ENCODE data around the gene NR2F1. TPM values are rescaled to one million over a fixed set of nuclear protein-coding genes. Genes with fewer than 3 reads are reported as not detected.
A peak's percentile ranks its signal among the peaks of the same experiment; 100 is the strongest.

Gene NR2F1
- total RNA-seq, 1 experiment from 2014 or later: 24.5 TPM

DNA sequence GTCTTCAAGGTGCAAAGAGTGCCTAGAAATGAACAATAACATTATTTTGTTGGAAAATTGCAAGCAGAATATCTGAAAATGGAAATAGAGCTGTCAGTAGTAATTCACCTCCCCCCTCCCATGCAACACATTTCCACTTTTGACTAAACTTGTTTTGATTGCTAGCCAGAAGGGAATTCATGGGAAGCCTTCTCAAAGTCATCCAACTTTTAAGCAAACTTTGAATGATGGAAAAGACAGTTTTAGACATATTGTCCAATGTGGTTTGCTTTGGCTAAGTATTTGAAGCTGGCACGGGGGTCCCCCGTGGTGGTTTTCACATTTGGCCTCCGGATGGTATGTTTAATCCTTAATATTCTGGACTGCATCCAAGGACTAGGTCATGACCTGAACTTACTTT lies 7.5 kb downstream of the NR2F1 start:
- no peak for DNase-seq (ENCODE audit: low spot score)

- DNase-seq (ENCODE audit: low spot score): no peak
These were observed 8.4 kb downstream of the NR2F1 start for GRCh38 chr5:93591323-93591945.

DNA sequence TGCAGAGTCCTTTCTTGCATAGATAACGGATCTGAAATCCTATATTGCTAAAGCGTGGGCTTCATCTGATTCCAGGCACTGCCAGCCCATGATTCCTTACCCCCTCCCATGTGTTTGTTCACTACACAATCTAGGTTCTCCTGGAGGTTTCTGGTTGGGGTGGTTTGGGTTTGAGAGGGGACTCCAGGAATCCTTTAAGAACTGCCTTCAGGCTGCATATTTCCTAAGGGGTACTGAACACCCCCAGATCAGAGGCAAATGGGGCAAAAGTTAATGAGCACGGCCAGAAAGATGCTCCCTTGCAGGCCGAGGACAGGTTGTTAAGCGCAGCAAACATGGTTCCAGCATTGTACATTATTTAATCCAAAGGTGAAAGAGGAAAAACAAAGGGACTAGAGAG lies 9.9 kb downstream of the NR2F1 start:
- DNase-seq (ENCODE audit: low spot score): no peak

- DNase-seq (ENCODE audit: low spot score): no peak
These were observed 10.6 kb downstream of the NR2F1 start for GRCh38 chr5:93593476-93594131.

GRCh38 chr5:93594591-93595419 lies 11.8 kb downstream of the NR2F1 start:
- no peak for DNase-seq (ENCODE audit: low spot score)

DNA sequence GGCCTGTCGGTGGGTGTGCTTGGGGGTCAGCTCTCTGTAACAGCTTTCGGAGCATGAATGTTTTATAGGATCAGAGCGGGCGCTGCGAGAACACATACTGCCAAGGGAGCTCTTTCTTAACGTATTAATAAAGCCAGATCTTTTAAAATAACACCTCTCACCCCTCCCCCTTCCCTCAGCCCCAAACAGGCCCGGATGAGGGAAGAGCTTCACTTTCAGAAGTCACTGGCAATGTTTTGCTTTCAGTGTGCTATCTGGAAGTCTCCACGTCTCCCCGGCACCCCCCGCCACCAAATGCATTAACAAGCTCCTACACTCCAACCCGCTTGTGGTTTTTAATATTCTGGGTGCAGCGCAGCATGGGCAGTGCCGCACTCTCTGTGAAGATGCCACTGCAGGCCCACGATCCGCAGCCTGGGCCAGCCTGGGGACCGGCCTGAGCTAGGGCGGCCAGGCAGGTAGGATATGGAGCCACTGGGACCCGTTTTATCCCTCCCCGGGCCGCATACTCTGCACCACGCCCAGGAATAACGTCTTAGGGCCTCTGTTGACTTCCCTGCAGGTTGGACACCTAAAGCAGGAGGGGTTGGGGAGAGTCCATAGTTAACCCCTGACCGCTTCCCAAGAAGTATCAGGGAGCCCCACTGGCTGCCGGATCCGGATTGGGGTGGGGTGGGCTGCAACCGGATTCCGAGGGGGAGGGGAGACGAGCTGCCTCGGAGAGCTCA lies 12.6 kb downstream of the NR2F1 start:
- DNase-seq (ENCODE audit: low spot score): no peak

DNA sequence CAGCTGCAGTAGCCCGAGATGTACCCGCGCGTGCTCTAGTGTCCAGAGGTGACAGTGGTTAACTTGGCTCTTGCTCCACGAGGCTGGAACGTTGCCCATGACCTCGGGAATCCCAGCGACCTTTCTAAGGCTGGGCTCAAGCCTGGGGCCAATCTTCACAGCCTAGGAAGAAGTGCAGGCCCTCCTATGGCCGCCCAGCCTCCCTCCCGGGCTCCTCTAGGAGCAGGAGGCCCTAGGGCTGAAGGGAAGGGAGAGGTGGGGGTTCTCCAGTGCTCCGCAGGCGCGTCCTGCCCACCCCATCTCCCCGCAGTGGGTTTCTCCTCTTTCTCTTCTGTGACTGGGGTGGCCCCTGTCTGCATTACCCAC lies 13.3 kb downstream of the NR2F1 start:
- no peak for DNase-seq (ENCODE audit: low spot score)

DNA sequence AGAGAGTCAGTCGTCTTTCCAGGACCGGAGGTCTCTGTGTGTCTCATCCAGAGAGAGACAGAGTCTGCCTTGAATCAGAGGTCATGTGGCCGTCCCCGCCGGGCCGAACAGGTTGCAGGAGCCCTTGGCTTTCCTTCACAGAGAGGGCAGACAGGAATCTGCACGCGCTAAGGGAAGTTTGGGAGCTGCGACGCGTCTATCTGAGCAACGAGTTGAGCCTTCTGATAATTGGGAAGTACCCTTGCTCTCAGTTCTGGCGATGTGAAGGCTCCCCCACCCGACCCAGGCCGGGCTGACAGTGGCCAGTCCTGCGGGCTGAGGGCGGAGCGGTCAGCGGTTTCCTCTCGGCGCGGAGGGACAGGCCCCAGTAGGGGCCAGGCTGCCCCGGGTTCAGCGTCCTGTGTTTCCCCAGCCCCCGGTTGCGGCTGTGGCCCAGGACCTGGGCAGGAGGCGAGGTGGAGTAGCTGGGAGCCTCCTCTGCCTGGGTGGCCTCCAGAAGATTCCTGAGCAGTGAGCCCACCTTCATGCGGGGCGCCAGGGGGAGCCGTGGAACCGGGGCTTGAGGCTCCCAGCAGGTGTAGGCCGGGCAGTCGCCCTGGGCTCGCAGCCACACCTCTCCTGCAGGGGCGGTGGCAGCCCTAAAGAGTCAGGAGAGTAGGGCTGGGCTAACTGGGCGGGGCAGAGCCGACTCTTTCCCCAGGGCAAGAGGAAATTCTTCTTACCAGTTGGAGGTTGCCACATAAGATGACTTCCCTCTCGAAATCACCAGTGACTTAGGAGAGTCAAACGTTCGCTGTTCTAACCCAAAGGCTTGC lies 13.9 kb downstream of the NR2F1 start:
- DNase-seq (ENCODE audit: low spot score): peak; percentile 70

GRCh38 chr5:93598091-93599000 lies 15.3 kb downstream of the NR2F1 start:
- no peak for DNase-seq (ENCODE audit: low spot score)

- no peak for DNase-seq (ENCODE audit: low spot score)
These were observed 16.0 kb downstream of the NR2F1 start for GRCh38 chr5:93599001-93599379.

DNA sequence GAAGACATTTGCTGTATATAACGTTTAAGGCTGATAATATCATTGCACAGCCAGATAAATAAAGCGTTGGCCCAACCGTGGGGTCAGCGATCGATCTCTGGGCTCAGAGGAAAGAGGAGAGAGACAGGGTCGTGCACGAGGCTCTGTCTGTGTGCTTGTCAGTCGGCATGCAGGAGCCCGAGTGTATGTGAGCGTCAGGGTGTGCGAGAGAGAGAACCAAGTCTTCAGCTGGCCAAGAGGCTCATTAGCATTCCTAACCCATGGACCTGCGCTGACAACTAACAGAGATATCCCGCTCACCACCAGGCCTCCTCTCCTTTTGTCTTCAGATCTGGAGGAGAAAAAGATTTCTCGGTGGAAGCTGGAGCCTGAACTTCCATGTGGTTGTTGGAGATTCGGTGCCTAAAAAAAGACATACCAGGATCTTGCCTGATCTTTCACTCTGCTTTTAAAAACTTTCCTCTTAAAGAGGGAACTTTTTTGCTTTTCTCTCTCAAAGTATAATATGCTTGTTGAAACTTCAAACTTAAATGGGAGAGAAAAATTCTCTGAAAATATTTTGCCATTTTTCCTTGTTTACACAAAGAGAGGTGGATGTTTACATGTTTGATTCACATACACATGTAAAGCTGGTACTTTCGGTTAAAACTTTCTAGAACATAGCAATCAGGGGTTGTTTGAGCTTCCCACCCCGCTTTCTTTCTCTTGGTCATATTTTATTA lies 16.5 kb downstream of the NR2F1 start:
- no peak for DNase-seq (ENCODE audit: low spot score)

DNA sequence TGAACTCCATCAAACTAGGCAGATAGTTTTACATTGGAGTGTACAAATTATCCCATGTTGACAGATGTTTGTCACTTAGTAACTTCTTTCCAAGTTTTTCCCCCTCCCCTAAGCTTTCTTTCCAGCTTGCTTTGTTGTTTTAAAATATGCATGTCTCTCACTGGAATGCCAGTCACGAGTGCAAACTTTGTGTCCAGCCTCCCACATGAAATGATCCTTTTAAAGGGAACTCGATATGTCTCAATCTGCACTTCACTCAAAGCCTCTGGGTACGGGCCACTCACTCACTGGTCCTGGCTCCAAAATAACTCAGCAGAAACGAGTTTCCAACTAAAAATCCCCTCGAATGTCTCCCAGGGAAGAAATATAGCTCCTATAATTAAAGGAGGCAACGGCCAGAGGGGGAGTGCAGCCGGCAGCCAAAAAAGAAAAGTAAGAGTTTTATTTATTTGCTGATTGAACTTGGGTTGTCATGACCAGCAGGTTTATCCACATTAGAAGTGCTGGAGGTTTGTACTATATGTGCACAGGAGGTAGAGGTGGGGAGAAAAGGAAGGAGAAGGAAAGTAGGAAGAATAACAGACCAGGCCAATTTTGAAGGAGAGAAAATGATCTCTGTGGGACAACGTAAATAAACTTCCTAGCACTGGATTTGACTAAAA lies 17.5 kb downstream of the NR2F1 start:
- no peak for DNase-seq (ENCODE audit: low spot score)

GRCh38 chr5:93601071-93601801 lies 18.2 kb downstream of the NR2F1 start:
- DNase-seq (ENCODE audit: low spot score): no peak

- no peak for DNase-seq (ENCODE audit: low spot score)
These were observed 18.8 kb downstream of the NR2F1 start for GRCh38 chr5:93601802-93602155.

DNA sequence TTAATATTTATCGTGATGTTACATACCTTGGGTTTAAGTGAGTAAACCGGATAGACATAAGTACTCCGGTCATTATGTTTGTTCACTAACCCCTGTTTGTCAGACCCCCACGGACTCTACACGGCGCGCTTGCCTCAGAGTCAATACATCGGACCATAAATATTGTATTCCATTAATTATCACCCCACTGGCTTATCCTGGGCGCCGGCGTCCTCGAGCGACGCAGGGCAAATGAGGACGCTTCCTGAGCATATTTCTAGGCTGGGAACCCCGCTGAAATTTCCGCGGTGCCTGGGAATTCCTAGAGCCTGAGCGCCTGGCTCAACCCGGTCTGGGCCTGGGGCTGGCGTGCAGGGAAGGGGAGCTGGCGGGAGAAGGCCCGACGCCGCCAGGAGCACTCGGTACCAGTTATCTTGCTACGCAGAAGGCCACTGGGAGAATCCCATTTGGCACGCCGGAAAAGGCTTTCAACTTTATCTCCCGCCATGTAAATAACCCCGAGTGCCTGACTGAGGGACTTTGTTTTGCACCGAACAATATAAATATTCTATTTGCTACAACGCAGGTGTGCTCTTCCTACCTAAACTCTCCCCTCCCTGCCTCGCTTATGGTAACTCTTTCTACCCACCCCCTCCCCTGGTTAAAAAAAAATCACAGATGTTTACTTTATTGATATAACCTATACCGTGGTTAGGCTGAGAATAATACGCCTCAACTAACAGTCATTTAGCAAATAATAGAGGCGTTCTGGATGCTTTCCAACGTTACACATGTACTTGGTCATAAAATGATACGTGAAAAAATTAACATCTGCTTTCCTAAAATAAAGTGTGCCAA lies 19.4 kb downstream of the NR2F1 start:
- DNase-seq (ENCODE audit: low spot score): no peak

GRCh38 chr5:93603078-93603792 lies 20.2 kb downstream of the NR2F1 start:
- DNase-seq (ENCODE audit: low spot score): no peak

Measured in HT-29 (cell line).